Measurements from ENCODE around the gene TMEM19. TPM values are rescaled to one million over a fixed set of nuclear protein-coding genes. Genes with fewer than 3 reads are reported as not detected.

Gene TMEM19
- total RNA-seq, 4 donors from 2014 or later, result 9.3 to 47.0 (median 21.4) TPM

DNA sequence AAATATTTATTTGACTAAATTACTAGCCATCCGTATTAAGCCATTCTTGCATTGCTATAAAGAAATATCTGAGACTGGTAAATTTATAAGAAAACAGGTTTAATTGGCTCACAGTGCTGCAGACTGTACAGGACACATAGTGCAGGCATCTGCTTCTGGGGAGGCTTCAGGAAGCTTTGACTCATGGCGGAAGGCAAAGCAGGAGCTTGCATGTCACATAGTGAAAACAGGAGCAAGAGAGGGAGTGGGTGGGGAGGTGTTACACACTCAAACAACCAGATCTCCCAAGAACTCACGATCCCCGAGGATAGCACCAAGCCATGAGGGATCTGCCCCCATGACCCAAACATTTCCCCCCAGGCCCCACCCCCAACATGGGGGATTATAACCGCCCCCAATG is 42.1 kb downstream of the TMEM19 start:
- in situ Hi-C loops (cut with MboI; ENCODE audit: low sequenced_read_pairs in 4 of 4) (loop anchor here in 3 of 4 donors (25.0 kb wide), 2 partner anchors 316 to 991 kb away; no protein-coding TSS in a partner anchor), intact Hi-C loops (cut with DNase I; ENCODE audit: low total_unique reads) (no loop called here)
- no peaks in the 10 kb centered on the region for H3K36me3 ChIP-seq
- TF ChIP-seq POLR2A (IDR thresholded peaks at IDR 0.05), result no peak
- DNase-seq (no peak), ATAC-seq (no peak)
- H3K4me3 ChIP-seq, result no peak overlapping the region
- no peaks in the 10 kb centered on the region for H3K9me3 ChIP-seq
- H3K27ac ChIP-seq, result no peak overlapping the region
- H3K4me1 ChIP-seq, result no peaks in the 10 kb centered on the region
- no peaks in the 10 kb centered on the region for H3K27me3 ChIP-seq

DNA sequence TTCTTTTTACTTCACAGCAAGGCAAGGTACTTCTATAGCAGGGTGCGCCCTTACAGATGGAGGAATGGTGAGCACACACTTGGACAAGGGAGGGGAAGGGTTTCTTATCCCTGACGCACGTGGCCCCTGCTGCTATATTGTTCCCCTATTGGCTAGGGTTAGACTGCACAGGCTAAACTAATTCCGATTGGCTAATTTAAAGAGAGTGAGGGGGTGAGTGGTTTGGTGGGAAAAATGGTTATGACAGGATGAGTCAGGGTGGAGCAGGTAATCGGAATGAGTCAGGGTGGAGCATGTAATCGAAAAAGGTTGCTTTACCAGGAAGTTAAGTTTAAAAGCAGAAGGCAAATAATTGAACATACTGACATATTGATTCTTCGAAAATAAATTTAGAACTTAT is 45.1 kb downstream of the TMEM19 start:
- in situ Hi-C loops (cut with MboI; ENCODE audit: low sequenced_read_pairs in 4 of 4), result loop anchor here in 3 of 4 donors (25.0 kb wide), 2 partner anchors 319 to 994 kb away; no protein-coding TSS in a partner anchor
- no peak for DNase-seq
- Histone ChIP-seq H3K27ac (no peak overlapping the region), H3K9me3 (no peaks in the 10 kb centered on the region), H3K4me3 (no peak overlapping the region), H3K4me1 (no peaks in the 10 kb centered on the region), H3K27me3 (no peaks in the 10 kb centered on the region), H3K36me3 (no peaks in the 10 kb centered on the region)
- TF ChIP-seq, protein P1, sequence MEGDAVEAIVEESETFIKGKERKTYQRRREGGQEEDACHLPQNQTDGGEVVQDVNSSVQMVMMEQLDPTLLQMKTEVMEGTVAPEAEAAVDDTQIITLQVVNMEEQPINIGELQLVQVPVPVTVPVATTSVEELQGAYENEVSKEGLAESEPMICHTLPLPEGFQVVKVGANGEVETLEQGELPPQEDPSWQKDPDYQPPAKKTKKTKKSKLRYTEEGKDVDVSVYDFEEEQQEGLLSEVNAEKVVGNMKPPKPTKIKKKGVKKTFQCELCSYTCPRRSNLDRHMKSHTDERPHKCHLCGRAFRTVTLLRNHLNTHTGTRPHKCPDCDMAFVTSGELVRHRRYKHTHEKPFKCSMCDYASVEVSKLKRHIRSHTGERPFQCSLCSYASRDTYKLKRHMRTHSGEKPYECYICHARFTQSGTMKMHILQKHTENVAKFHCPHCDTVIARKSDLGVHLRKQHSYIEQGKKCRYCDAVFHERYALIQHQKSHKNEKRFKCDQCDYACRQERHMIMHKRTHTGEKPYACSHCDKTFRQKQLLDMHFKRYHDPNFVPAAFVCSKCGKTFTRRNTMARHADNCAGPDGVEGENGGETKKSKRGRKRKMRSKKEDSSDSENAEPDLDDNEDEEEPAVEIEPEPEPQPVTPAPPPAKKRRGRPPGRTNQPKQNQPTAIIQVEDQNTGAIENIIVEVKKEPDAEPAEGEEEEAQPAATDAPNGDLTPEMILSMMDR (IDR thresholded peaks at IDR 0.05 in 4 of 5, conservative IDR thresholded peaks at IDR 0.05 in 1 of 5), result no peak
- no peak for TF ChIP-seq POLR2A (IDR thresholded peaks at IDR 0.05)
- intact Hi-C loops (cut with DNase I; ENCODE audit: low total_unique reads), result no loop called here
- ATAC-seq, result no peak

DNA sequence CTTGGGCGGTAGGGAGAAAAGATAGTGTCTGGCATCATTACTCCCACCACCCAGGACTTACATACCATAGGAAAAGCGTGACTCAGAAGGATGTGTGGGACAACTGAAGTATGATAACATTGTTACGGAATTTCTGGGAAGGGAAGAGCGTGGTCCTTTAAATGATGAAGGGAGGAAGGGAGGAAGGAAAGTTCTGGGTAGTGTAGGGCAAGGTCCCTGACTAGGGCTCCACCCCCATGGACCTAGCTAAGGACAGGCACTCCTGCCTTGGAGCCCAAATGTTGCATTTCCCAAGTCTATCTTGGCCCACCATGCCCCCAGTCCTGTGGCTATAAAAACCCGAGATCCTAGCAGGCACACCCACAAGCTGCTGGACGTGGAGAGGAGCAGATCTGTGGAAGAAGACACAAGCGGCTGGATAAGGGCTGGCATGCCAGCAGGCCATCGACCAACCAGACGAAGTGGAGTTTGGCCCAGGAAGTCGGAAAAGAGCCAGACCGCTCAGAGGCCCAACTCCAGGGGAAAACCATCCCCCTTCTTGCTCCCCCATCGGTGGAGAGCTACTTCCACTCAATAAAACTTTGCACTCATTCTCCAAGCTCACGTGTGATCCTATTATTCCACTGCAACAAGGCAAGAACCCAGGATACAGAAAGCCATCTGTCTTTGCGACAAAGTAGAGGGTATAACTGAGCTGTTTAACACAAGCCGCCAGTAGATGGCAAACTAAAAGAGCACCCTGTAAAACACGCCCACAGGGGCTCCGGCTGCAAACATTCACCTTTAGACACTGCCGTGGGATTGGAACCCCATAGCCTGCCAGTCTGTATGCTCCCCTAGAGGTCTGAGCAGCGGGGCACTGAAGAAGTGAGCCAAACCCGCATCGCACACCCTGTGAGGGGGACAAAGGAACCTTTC is 45.8 kb downstream of the TMEM19 start:
- Histone ChIP-seq H3K27ac (no peak overlapping the region), H3K9me3 (no peaks in the 10 kb centered on the region), H3K36me3 (no peaks in the 10 kb centered on the region), H3K27me3 (no peaks in the 10 kb centered on the region), H3K4me3 (no peak overlapping the region), H3K4me1 (no peaks in the 10 kb centered on the region)
- TF ChIP-seq POLR2A (IDR thresholded peaks at IDR 0.05), result no peak
- TF ChIP-seq, protein P1 (IDR thresholded peaks at IDR 0.05 in 4 of 5, conservative IDR thresholded peaks at IDR 0.05 in 1 of 5), result no peak
- DNase-seq (no peak), ATAC-seq (no peak)
- in situ Hi-C loops (cut with MboI; ENCODE audit: low sequenced_read_pairs in 4 of 4), result loop anchor here in 3 of 4 donors (25.0 kb wide), 2 partner anchors 319 to 994 kb away; no protein-coding TSS in a partner anchor
- intact Hi-C loops (cut with DNase I; ENCODE audit: low total_unique reads), result no loop called here

DNA sequence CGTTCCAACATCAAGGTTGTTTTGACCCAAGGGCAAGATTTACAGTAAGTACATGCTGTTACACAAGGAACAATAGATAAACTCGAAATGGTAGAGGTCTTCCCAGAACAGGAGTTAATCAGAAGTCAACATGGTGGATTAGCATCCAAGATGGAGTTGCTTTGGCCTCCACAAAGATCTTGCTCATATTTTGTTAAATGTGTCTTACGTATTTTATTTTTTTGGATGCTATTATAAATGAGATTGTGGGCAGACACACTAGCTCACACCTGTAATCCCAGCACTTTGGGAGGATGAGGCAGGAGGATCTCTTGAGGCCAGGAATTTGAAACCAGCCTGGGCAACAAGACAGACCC is 46.5 kb downstream of the TMEM19 start:
- TF ChIP-seq, protein P1 (IDR thresholded peaks at IDR 0.05 in 4 of 5, conservative IDR thresholded peaks at IDR 0.05 in 1 of 5), result no peak
- no peak for TF ChIP-seq POLR2A (IDR thresholded peaks at IDR 0.05)
- no peak overlapping the region for H3K27ac ChIP-seq
- ATAC-seq (no peak), DNase-seq (no peak)
- H3K27me3 ChIP-seq, result no peaks in the 10 kb centered on the region
- no peak overlapping the region for H3K4me3 ChIP-seq
- intact Hi-C loops (cut with DNase I; ENCODE audit: low total_unique reads) (no loop called here), in situ Hi-C loops (cut with MboI; ENCODE audit: low sequenced_read_pairs in 4 of 4) (loop anchor here in 3 of 4 donors (25.0 kb wide), 2 partner anchors 320 to 995 kb away; no protein-coding TSS in a partner anchor)
- H3K36me3 ChIP-seq, result no peaks in the 10 kb centered on the region
- H3K4me1 ChIP-seq, result no peaks in the 10 kb centered on the region
- H3K9me3 ChIP-seq, result no peaks in the 10 kb centered on the region

DNA sequence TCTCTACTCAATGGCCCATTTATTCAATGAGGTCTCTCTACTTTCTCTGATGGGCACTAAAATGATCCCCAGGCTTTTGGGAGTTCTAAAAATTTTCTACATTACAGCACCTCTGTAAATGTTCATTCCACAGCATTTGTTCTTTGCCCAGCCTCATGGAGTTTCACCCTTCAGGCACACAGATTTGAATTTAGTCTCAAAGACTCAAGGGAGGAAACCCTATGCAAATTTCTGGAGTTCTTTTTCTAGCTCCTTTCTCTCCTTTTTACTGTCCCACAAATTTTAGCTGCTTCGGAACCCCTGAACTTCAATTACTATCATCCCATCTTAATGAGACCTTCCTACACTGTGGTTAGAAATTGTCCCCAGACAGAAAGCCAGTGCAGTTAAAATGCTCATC is 51.3 kb downstream of the TMEM19 start:
- no peaks in the 10 kb centered on the region for H3K4me1 ChIP-seq

More for the DNA sequence above, 51.3 kb downstream of the TMEM19 start:
- in situ Hi-C loops (cut with MboI; ENCODE audit: low sequenced_read_pairs in 4 of 4), result loop anchor here in 3 of 4 donors (25.0 kb wide), 2 partner anchors 325 to 1000 kb away; no protein-coding TSS in a partner anchor
- no peak overlapping the region for H3K4me3 ChIP-seq
- no peak for DNase-seq
- H3K9me3 ChIP-seq, result no peaks in the 10 kb centered on the region
- no peaks in the 10 kb centered on the region for H3K36me3 ChIP-seq
- no peak for ATAC-seq
- no peak for TF ChIP-seq POLR2A (IDR thresholded peaks at IDR 0.05)
- H3K27ac ChIP-seq, result no peak overlapping the region
- intact Hi-C loops (cut with DNase I; ENCODE audit: low total_unique reads), result no loop called here
- no peaks in the 10 kb centered on the region for H3K27me3 ChIP-seq
